ENCODE measurements around the gene EPS15. TPM values are rescaled to one million over a fixed set of nuclear protein-coding genes. Genes with fewer than 3 reads are reported as not detected.
A peak's percentile ranks its signal among the peaks of the same experiment; 100 is the strongest.

EPS15 gene
- total RNA-seq, 1 donor from 2014 or later = 120 TPM

- no peak overlapping the region for H3K4me3 Mint-ChIP-seq (ENCODE audit: unreplicated experiment)
- H3K27me3 Mint-ChIP-seq (ENCODE audit: unreplicated experiment) = peaks cover 5% of the 10 kb centered on the region
- no peak overlapping the region for H3K27ac Mint-ChIP-seq (ENCODE audit: unreplicated experiment)
- peaks cover 7% of the 10 kb centered on the region for H3K36me3 Mint-ChIP-seq (ENCODE audit: low read depth, unreplicated experiment)
- peaks cover 4% of the 10 kb centered on the region for H3K4me1 Mint-ChIP-seq (ENCODE audit: unreplicated experiment)
- no peak for TF ChIP-seq CTCF (IDR thresholded peaks at IDR 0.05; ENCODE audit: unreplicated experiment)
- no peaks in the 10 kb centered on the region for H3K9me3 Mint-ChIP-seq (ENCODE audit: unreplicated experiment)
- DNase-seq (ENCODE audit: low spot score) = no peak
These were observed 172.8 kb downstream of the EPS15 start for GRCh38 chr1:51346086-51346942.

- Mint-ChIP-seq H3K4me3 (ENCODE audit: unreplicated experiment) (no peak overlapping the region), H3K9me3 (ENCODE audit: unreplicated experiment) (no peaks in the 10 kb centered on the region), H3K4me1 (ENCODE audit: unreplicated experiment) (peaks cover 4% of the 10 kb centered on the region), H3K27me3 (ENCODE audit: unreplicated experiment) (peaks cover 7% of the 10 kb centered on the region), H3K36me3 (ENCODE audit: low read depth, unreplicated experiment) (peaks cover 7% of the 10 kb centered on the region), H3K27ac (ENCODE audit: unreplicated experiment) (no peak overlapping the region)
- no peak for TF ChIP-seq CTCF (IDR thresholded peaks at IDR 0.05; ENCODE audit: unreplicated experiment)
- DNase-seq (ENCODE audit: low spot score) = no peak
These were observed 173.8 kb downstream of the EPS15 start for GRCh38 chr1:51345300-51345687.

- Mint-ChIP-seq H3K27ac (ENCODE audit: unreplicated experiment) (no peak overlapping the region), H3K27me3 (ENCODE audit: unreplicated experiment) (peaks cover 9% of the 10 kb centered on the region), H3K4me3 (ENCODE audit: unreplicated experiment) (no peak overlapping the region), H3K36me3 (ENCODE audit: low read depth, unreplicated experiment) (peaks cover 7% of the 10 kb centered on the region), H3K4me1 (ENCODE audit: unreplicated experiment) (peaks cover 4% of the 10 kb centered on the region), H3K9me3 (ENCODE audit: unreplicated experiment) (no peaks in the 10 kb centered on the region)
- DNase-seq (ENCODE audit: low spot score) = peak; percentile 31
- no peak for TF ChIP-seq CTCF (IDR thresholded peaks at IDR 0.05; ENCODE audit: unreplicated experiment)
These were observed 174.3 kb downstream of the EPS15 start for GRCh38 chr1:51344602-51345299.

GRCh38 chr1:51344276-51344601 is 174.8 kb downstream of the EPS15 start:
- peak overlapping the region; percentile 16 for H3K4me3 Mint-ChIP-seq (ENCODE audit: unreplicated experiment)
- TF ChIP-seq CTCF (IDR thresholded peaks at IDR 0.05; ENCODE audit: unreplicated experiment) = no peak
- H3K4me1 Mint-ChIP-seq (ENCODE audit: unreplicated experiment) = peaks cover 4% of the 10 kb centered on the region
- H3K9me3 Mint-ChIP-seq (ENCODE audit: unreplicated experiment) = no peaks in the 10 kb centered on the region
- H3K27ac Mint-ChIP-seq (ENCODE audit: unreplicated experiment) = no peak overlapping the region
- no peak for DNase-seq (ENCODE audit: low spot score)
- peaks cover 7% of the 10 kb centered on the region for H3K36me3 Mint-ChIP-seq (ENCODE audit: low read depth, unreplicated experiment)
- H3K27me3 Mint-ChIP-seq (ENCODE audit: unreplicated experiment) = peaks cover 9% of the 10 kb centered on the region

GRCh38 chr1:51343624-51344023 is 175.4 kb downstream of the EPS15 start:
- no peak for TF ChIP-seq CTCF (IDR thresholded peaks at IDR 0.05; ENCODE audit: unreplicated experiment)
- DNase-seq (ENCODE audit: low spot score) = no peak
- Mint-ChIP-seq H3K4me1 (ENCODE audit: unreplicated experiment) (peaks cover 4% of the 10 kb centered on the region), H3K4me3 (ENCODE audit: unreplicated experiment) (peak overlapping the region; percentile 16), H3K27ac (ENCODE audit: unreplicated experiment) (peak overlapping the region; percentile 16), H3K27me3 (ENCODE audit: unreplicated experiment) (peaks cover 9% of the 10 kb centered on the region), H3K9me3 (ENCODE audit: unreplicated experiment) (no peaks in the 10 kb centered on the region), H3K36me3 (ENCODE audit: low read depth, unreplicated experiment) (peaks cover 7% of the 10 kb centered on the region)

Data from endothelial cell (in vitro differentiated cells).